Measurements from ENCODE around the gene PMS1. TPM values are rescaled to one million over a fixed set of nuclear protein-coding genes. Genes with fewer than 3 reads are reported as not detected.
A peak's percentile ranks its signal among the peaks of the same experiment; 100 is the strongest.
"Not testable (repeated sequence)": the region's sequence is repeated elsewhere in the genome, so short reads cannot be mapped to it uniquely, and the experiment has no call there.

Gene PMS1
- polyA plus RNA-seq, 1 donor (not counting 4 experiments of a cell fraction or from before 2014, with no cell fraction given), result 14.8 TPM

DNA sequence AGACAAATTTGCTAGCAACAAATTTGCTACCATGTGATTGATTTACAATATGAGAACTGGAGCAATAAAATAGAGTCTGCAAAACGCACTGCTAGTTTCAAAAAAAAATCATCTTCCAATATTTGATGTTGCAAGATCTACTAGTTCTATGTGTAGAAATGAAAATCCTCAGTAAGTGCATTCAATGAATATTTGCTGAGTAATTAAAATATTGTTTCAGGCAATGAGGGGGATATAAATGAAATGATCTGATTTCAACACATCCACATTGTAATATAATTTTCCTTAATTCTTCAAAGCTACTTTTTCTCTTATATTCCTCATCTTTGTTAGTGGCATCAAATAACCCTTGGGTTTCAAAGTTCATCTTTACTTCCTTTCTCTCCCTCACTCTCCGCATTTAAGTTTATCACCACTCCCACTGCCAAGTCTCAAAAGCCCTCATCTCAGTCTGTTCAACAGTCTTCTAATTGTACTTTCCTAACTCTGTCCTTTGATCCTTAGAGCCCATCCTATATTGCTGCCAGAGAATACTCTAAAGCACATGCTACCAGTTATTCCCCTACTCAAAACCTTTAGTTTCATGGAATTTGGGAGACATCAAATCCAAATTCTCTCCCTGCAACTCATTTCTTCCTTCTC lies 27.8 kb upstream of the PMS1 start:
- dilution Hi-C loops (cut with MboI; ENCODE audit: extremely low pct_ligation_motif_present, low sequenced_read_pairs), result no loop called here
- peaks cover 1% of the 10 kb centered on the region for H3K79me2 ChIP-seq (ENCODE audit: control insufficient read depth, insufficient read depth, low read length)
- H3K9me3 ChIP-seq (ENCODE audit: control insufficient read depth, low read depth, low read length), result no peaks in the 10 kb centered on the region
- peaks cover 2 to 4% of the 10 kb centered on the region in 2 experiments for H3K36me3 ChIP-seq (ENCODE audit: control insufficient read depth in 2 of 2, extremely low read depth in 1 of 2, insufficient read depth in 2 of 2, low read length in 2 of 2)
- H3K4me3 ChIP-seq (ENCODE audit: control insufficient read depth in 2 of 3, extremely low read depth in 1 of 3, insufficient read depth in 2 of 3, low read depth in 1 of 3, low read length in 3 of 3), result no peak overlapping the region
- no peak overlapping the region for H3K4me2 ChIP-seq (ENCODE audit: control insufficient read depth, extremely low read depth, insufficient read depth, low read depth, low read length)
- peaks cover 5% of the 10 kb centered on the region for H3K4me1 ChIP-seq (ENCODE audit: control insufficient read depth, extremely low read depth, insufficient read depth, low read length)
- no peak overlapping the region for H3K27ac ChIP-seq (ENCODE audit: control insufficient read depth, insufficient read depth, low read length)
- no peaks in the 10 kb centered on the region for H4K20me1 ChIP-seq (ENCODE audit: control insufficient read depth, extremely low read depth, insufficient read depth, low read length)
- TF ChIP-seq, protein P1, sequence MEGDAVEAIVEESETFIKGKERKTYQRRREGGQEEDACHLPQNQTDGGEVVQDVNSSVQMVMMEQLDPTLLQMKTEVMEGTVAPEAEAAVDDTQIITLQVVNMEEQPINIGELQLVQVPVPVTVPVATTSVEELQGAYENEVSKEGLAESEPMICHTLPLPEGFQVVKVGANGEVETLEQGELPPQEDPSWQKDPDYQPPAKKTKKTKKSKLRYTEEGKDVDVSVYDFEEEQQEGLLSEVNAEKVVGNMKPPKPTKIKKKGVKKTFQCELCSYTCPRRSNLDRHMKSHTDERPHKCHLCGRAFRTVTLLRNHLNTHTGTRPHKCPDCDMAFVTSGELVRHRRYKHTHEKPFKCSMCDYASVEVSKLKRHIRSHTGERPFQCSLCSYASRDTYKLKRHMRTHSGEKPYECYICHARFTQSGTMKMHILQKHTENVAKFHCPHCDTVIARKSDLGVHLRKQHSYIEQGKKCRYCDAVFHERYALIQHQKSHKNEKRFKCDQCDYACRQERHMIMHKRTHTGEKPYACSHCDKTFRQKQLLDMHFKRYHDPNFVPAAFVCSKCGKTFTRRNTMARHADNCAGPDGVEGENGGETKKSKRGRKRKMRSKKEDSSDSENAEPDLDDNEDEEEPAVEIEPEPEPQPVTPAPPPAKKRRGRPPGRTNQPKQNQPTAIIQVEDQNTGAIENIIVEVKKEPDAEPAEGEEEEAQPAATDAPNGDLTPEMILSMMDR (optimal IDR thresholded peaks at IDR 0.05 in 1 of 3, IDR thresholded peaks at IDR 0.05 in 1 of 3, conservative IDR thresholded peaks at IDR 0.05 in 1 of 3; ENCODE audit: extremely low read depth in 1 of 3, insufficient read depth in 2 of 3, low read length in 3 of 3), result no peak
- no peak for TF ChIP-seq EZH2 (IDR thresholded peaks at IDR 0.05; ENCODE audit: low read length)
- H3K27me3 ChIP-seq (ENCODE audit: control insufficient read depth, extremely low read depth, insufficient read depth, low read length), result no peaks in the 10 kb centered on the region
- no peak overlapping the region for H3K9ac ChIP-seq (ENCODE audit: control insufficient read depth, extremely low read depth, insufficient read depth, low read length)
- no peak overlapping the region for H2AFZ ChIP-seq (ENCODE audit: control insufficient read depth, low read length)
- FAIRE-seq, result no peak
- H3K9me1 ChIP-seq (ENCODE audit: control insufficient read depth, extremely low read depth, insufficient read depth, low read length), result no peaks in the 10 kb centered on the region
- no peak for DNase-seq (ENCODE audit: low read depth, low spot score)

DNA sequence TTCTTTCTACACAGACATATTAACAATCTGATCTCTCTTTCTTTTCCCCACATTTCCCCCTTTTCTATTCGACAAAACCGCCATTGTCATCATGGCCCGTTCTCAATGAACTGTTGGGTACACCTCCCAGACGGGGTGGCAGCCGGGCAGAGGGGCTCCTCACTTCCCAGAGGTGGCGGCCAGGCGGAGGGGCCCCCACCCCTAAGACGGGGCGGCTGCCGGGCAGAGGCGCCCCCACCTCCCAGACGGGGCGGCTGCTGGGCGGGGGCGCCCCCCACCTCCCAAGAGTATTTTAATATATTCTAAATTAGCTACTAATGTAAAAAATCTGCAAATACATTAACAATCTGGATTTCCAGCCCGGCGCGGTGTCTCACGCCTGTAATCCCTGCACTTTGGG lies 24.1 kb upstream of the PMS1 start:
- H3K9me3 ChIP-seq (ENCODE audit: control insufficient read depth, low read depth, low read length); H3K9ac ChIP-seq (ENCODE audit: control insufficient read depth, extremely low read depth, insufficient read depth, low read length); H3K27me3 ChIP-seq (ENCODE audit: control insufficient read depth, extremely low read depth, insufficient read depth, low read length); H3K79me2 ChIP-seq (ENCODE audit: control insufficient read depth, insufficient read depth, low read length); H3K27ac ChIP-seq (ENCODE audit: control insufficient read depth, insufficient read depth, low read length); dilution Hi-C loops (cut with MboI; ENCODE audit: extremely low pct_ligation_motif_present, low sequenced_read_pairs); H2AFZ ChIP-seq (ENCODE audit: control insufficient read depth, low read length); H3K4me2 ChIP-seq (ENCODE audit: control insufficient read depth, extremely low read depth, insufficient read depth, low read depth, low read length); H3K9me1 ChIP-seq (ENCODE audit: control insufficient read depth, extremely low read depth, insufficient read depth, low read length); H4K20me1 ChIP-seq (ENCODE audit: control insufficient read depth, extremely low read depth, insufficient read depth, low read length); H3K36me3 ChIP-seq (ENCODE audit: control insufficient read depth in 2 of 2, extremely low read depth in 1 of 2, insufficient read depth in 2 of 2, low read length in 2 of 2); DNase-seq (ENCODE audit: low read depth, low spot score); FAIRE-seq; H3K4me3 ChIP-seq (ENCODE audit: control insufficient read depth in 2 of 3, extremely low read depth in 1 of 3, insufficient read depth in 2 of 3, low read depth in 1 of 3, low read length in 3 of 3): not testable (repeated sequence)
- H3K4me1 ChIP-seq (ENCODE audit: control insufficient read depth, extremely low read depth, insufficient read depth, low read length), result peaks cover 12% of the 10 kb centered on the region

DNA sequence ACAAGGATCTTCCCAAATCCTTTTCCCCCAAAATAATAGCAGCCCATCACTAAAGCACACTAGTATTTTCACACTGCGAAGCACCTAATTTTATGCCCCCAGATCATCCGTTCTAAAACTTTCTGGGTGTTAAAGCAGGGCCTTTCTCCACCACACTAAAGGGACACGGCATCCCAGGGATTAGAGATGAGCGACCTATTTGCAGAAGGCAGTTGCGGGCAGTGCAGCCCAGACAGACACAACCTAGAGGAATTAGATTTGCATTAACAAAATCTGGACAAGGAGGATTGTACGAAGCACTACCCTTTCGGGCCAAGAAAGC lies 22.1 kb upstream of the PMS1 start:
- Histone ChIP-seq H3K79me2 (ENCODE audit: control insufficient read depth, insufficient read depth, low read length) (peaks cover 1% of the 10 kb centered on the region), H3K9me3 (ENCODE audit: control insufficient read depth, low read depth, low read length) (no peaks in the 10 kb centered on the region), H3K9ac (ENCODE audit: control insufficient read depth, extremely low read depth, insufficient read depth, low read length) (peak overlapping the region; percentile 82), H3K9me1 (ENCODE audit: control insufficient read depth, extremely low read depth, insufficient read depth, low read length) (no peaks in the 10 kb centered on the region), H4K20me1 (ENCODE audit: control insufficient read depth, extremely low read depth, insufficient read depth, low read length) (no peaks in the 10 kb centered on the region), H2AFZ (ENCODE audit: control insufficient read depth, low read length) (peak overlapping the region; percentile 98), H3K36me3 (ENCODE audit: control insufficient read depth in 2 of 2, extremely low read depth in 1 of 2, insufficient read depth in 2 of 2, low read length in 2 of 2) (no peaks in the 10 kb centered on the region), H3K4me3 (ENCODE audit: control insufficient read depth in 2 of 3, extremely low read depth in 1 of 3, insufficient read depth in 2 of 3, low read depth in 1 of 3, low read length in 3 of 3) (peak overlapping the region; percentile 53 to 90 (median 84)), H3K27ac (ENCODE audit: control insufficient read depth, insufficient read depth, low read length) (peak overlapping the region; percentile 80), H3K4me1 (ENCODE audit: control insufficient read depth, extremely low read depth, insufficient read depth, low read length) (peaks cover 12% of the 10 kb centered on the region), H3K4me2 (ENCODE audit: control insufficient read depth, extremely low read depth, insufficient read depth, low read depth, low read length) (peak overlapping the region; percentile 86), H3K27me3 (ENCODE audit: control insufficient read depth, extremely low read depth, insufficient read depth, low read length) (no peaks in the 10 kb centered on the region)
- FAIRE-seq (no peak), DNase-seq (ENCODE audit: low read depth, low spot score) (no peak)
- no peak for TF ChIP-seq EZH2 (IDR thresholded peaks at IDR 0.05; ENCODE audit: low read length)
- TF ChIP-seq, protein P1 (optimal IDR thresholded peaks at IDR 0.05 in 1 of 3, IDR thresholded peaks at IDR 0.05 in 1 of 3, conservative IDR thresholded peaks at IDR 0.05 in 1 of 3; ENCODE audit: extremely low read depth in 1 of 3, insufficient read depth in 2 of 3, low read length in 3 of 3), result no peak
- dilution Hi-C loops (cut with MboI; ENCODE audit: extremely low pct_ligation_motif_present, low sequenced_read_pairs), result no loop called here

Data from keratinocyte (primary cell).